ENCODE data around the gene ARRDC1. TPM values are rescaled to one million over a fixed set of nuclear protein-coding genes. Genes with fewer than 3 reads are reported as not detected.

The ARRDC1 gene
- total RNA-seq, 6 experiments from 2014 or later = 15.9 to 18.2 (median 17.1) TPM

GRCh38 chr9:137647096-137647714 lies 41.7 kb downstream of the ARRDC1 start:
- H3K4me1 Mint-ChIP-seq (ENCODE audit: low read depth) = peaks cover 11% of the 10 kb centered on the region; the same call in 1 of the 2 replicates
- peaks cover 6% of the 10 kb centered on the region for H3K27me3 Mint-ChIP-seq (ENCODE audit: insufficient read depth)
- no peak overlapping the region for H3K27ac Mint-ChIP-seq
- DNase-seq = no peak
- peaks cover 12% of the 10 kb centered on the region for H3K36me3 Mint-ChIP-seq (ENCODE audit: low read depth)
- no peak overlapping the region for H3K4me3 Mint-ChIP-seq
- TF ChIP-seq CTCF (IDR thresholded peaks at IDR 0.05) = no peak
- no peaks in the 10 kb centered on the region for H3K9me3 Mint-ChIP-seq

- peaks cover 11% of the 10 kb centered on the region; the same call in 1 of the 2 replicates for H3K4me1 Mint-ChIP-seq (ENCODE audit: low read depth)
- H3K36me3 Mint-ChIP-seq (ENCODE audit: low read depth) = peaks cover 10% of the 10 kb centered on the region
- no peak overlapping the region for H3K4me3 Mint-ChIP-seq
- H3K27me3 Mint-ChIP-seq (ENCODE audit: insufficient read depth) = peaks cover 6% of the 10 kb centered on the region
- no peak for TF ChIP-seq CTCF (IDR thresholded peaks at IDR 0.05)
- H3K9me3 Mint-ChIP-seq = no peaks in the 10 kb centered on the region
- no peak for DNase-seq
- H3K27ac Mint-ChIP-seq = no peak overlapping the region
Observed at GRCh38 chr9:137648396-137648795, 42.9 kb downstream of the ARRDC1 start.

GRCh38 chr9:137649553-137649952 lies 44.1 kb downstream of the ARRDC1 start:
- H3K27ac Mint-ChIP-seq = no peak overlapping the region
- peaks cover 6% of the 10 kb centered on the region for H3K27me3 Mint-ChIP-seq (ENCODE audit: insufficient read depth)
- no peak overlapping the region for H3K4me3 Mint-ChIP-seq
- TF ChIP-seq CTCF (IDR thresholded peaks at IDR 0.05) = no peak
- no peak for DNase-seq
- H3K9me3 Mint-ChIP-seq = no peaks in the 10 kb centered on the region
- peaks cover 11% of the 10 kb centered on the region; the same call in 1 of the 2 replicates for H3K4me1 Mint-ChIP-seq (ENCODE audit: low read depth)
- peaks cover 6% of the 10 kb centered on the region; the same call in 1 of the 2 replicates for H3K36me3 Mint-ChIP-seq (ENCODE audit: low read depth)

- Mint-ChIP-seq H3K4me3 (no peak overlapping the region), H3K27ac (no peak overlapping the region), H3K9me3 (no peaks in the 10 kb centered on the region), H3K36me3 (ENCODE audit: low read depth) (peaks cover 6% of the 10 kb centered on the region; the same call in 1 of the 2 replicates), H3K4me1 (ENCODE audit: low read depth) (peaks cover 11% of the 10 kb centered on the region; the same call in 1 of the 2 replicates), H3K27me3 (ENCODE audit: insufficient read depth) (peaks cover 6% of the 10 kb centered on the region)
- no peak for TF ChIP-seq CTCF (IDR thresholded peaks at IDR 0.05)
- no peak for DNase-seq
Observed at GRCh38 chr9:137650259-137650658, 44.8 kb downstream of the ARRDC1 start.

- Mint-ChIP-seq H3K9me3 (no peaks in the 10 kb centered on the region), H3K4me1 (ENCODE audit: low read depth) (peaks cover 11% of the 10 kb centered on the region; the same call in 1 of the 2 replicates)
Observed at GRCh38 chr9:137650779-137651178, 45.3 kb downstream of the ARRDC1 start.

More at GRCh38 chr9:137650779-137651178, 45.3 kb downstream of the ARRDC1 start:
- no peak for TF ChIP-seq CTCF (IDR thresholded peaks at IDR 0.05)
- DNase-seq = no peak
- Mint-ChIP-seq H3K36me3 (ENCODE audit: low read depth) (peaks cover 6% of the 10 kb centered on the region; the same call in 1 of the 2 replicates), H3K4me3 (no peak overlapping the region), H3K27ac (no peak overlapping the region), H3K27me3 (ENCODE audit: insufficient read depth) (peaks cover 6% of the 10 kb centered on the region)

Data from HFFc6 (cell line).